ENCODE data around the gene TXNDC5. TPM values are rescaled to one million over a fixed set of nuclear protein-coding genes. Genes with fewer than 3 reads are reported as not detected.

Gene TXNDC5
- polyA plus RNA-seq, 1 experiment: 285 TPM

DNA sequence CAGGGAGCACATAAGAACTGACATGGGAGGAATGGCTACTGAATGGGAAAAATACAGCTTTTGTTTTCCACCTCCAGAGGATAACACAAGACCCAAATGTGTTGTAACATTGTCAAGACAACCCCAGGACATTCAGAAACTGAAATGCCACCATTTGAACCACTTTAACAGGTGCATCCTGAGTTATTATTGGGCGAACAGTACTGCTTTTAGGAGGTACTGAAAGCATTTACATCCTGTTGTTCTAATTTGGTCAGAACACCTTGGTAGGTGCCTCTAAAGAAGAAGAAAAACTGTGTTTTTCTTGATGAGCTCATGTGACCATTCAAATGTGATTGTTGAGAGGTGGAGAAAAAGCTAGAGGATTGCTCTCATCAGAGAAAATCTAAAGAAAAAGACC lies 6.4 kb upstream of the TXNDC5 start:
- H3K27me3 ChIP-seq (ENCODE audit: control insufficient read depth, insufficient read depth, low read length): peaks cover 5% of the 10 kb centered on the region
- ChIA-PET CTCF (interaction anchor here (1.2 to 1.4 kb wide), 2 partner anchors 142 to 194 kb away, joined by 5 read pairs; no protein-coding TSS in a partner anchor), POLR2A (no interaction called here)
- H3K27ac ChIP-seq (ENCODE audit: low read depth, low read length): no peak overlapping the region
- H3K4me3 ChIP-seq (ENCODE audit: low read depth, low read length): no peak overlapping the region
- TF ChIP-seq, protein P1, sequence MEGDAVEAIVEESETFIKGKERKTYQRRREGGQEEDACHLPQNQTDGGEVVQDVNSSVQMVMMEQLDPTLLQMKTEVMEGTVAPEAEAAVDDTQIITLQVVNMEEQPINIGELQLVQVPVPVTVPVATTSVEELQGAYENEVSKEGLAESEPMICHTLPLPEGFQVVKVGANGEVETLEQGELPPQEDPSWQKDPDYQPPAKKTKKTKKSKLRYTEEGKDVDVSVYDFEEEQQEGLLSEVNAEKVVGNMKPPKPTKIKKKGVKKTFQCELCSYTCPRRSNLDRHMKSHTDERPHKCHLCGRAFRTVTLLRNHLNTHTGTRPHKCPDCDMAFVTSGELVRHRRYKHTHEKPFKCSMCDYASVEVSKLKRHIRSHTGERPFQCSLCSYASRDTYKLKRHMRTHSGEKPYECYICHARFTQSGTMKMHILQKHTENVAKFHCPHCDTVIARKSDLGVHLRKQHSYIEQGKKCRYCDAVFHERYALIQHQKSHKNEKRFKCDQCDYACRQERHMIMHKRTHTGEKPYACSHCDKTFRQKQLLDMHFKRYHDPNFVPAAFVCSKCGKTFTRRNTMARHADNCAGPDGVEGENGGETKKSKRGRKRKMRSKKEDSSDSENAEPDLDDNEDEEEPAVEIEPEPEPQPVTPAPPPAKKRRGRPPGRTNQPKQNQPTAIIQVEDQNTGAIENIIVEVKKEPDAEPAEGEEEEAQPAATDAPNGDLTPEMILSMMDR (IDR thresholded peaks at IDR 0.05; ENCODE audit: low read depth, low read length): no peak
- no peak for DNase-seq (ENCODE audit: low read depth, low spot score)
- H3K9me3 ChIP-seq (ENCODE audit: control insufficient read depth, insufficient read depth, low read length): no peaks in the 10 kb centered on the region

DNA sequence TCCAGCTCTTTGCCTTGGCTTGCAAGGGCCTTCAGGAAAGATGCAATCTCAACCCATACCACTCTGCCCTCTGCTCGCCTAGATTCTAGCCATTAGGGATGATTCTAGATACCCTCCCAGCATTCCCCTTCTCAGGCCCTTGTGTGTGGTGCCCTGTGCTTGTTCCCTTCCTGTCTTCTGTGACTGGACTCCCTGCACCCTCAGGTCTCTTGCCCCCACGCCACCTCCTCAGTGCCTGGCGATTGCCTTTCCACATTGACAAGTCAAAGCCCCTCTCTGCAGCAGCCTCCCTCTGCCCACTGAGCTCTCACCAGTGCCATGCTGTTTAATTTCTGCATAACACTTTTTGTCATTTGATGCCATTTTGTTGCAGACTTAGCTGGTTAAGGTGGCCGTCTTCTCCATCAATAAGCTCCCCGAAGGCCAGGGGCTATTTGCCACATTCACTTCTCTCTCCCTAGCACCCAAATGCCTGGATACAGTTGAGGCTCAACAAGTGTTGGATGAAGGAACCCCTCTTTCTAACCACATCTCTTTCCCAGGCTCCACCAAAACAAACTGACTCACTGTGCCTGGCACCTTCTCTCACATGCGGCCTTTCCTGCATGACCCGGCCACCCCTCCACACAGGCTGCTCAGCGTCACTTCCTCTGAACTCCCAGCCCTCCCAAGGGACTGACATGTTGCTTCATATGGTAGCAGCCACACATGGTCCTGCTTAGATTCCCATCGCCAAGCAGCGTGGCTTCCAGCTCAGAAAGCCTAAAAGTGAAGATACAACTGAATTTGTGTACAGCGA lies 4.6 kb upstream of the TXNDC5 start:
- H3K4me3 ChIP-seq (ENCODE audit: low read depth, low read length): no peak overlapping the region
- ChIA-PET CTCF (no interaction called here), POLR2A (no interaction called here)
- no peak overlapping the region for H3K27ac ChIP-seq (ENCODE audit: low read depth, low read length)
- peaks cover 5% of the 10 kb centered on the region for H3K27me3 ChIP-seq (ENCODE audit: control insufficient read depth, insufficient read depth, low read length)
- DNase-seq (ENCODE audit: low read depth, low spot score): no peak
- TF ChIP-seq, protein P1 (IDR thresholded peaks at IDR 0.05; ENCODE audit: low read depth, low read length): no peak
- no peaks in the 10 kb centered on the region for H3K9me3 ChIP-seq (ENCODE audit: control insufficient read depth, insufficient read depth, low read length)

DNA sequence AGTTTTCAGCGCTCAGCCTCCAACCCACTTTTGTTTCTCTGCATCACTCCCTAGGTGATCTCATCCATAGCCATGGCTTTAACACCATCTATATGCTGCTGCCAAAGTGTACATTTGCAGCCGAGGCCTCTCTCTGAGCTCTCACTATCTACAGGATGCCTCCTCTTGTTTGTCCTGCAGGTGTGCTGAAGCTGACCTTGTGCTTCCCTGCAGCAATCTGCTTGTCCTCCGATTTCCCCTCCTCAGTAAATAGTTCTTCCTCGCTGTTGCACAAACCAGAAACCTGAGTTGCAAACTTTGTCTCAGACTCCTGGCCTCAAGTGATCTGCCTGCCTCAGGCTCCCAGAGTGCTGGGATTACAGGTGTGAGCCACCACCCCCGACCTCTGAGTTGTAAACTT lies 3.7 kb upstream of the TXNDC5 start:
- DNase-seq (ENCODE audit: low read depth, low spot score): no peak
- H3K27me3 ChIP-seq (ENCODE audit: control insufficient read depth, insufficient read depth, low read length): peaks cover 3% of the 10 kb centered on the region
- no peak overlapping the region for H3K27ac ChIP-seq (ENCODE audit: low read depth, low read length)
- H3K4me3 ChIP-seq (ENCODE audit: low read depth, low read length): no peak overlapping the region
- TF ChIP-seq, protein P1 (IDR thresholded peaks at IDR 0.05; ENCODE audit: low read depth, low read length): no peak
- CTCF ChIA-PET: interaction anchor here (0.6 kb wide), 1 partner anchor 283 kb away, joined by 4 read pairs; no protein-coding TSS in a partner anchor
- no peaks in the 10 kb centered on the region for H3K9me3 ChIP-seq (ENCODE audit: control insufficient read depth, insufficient read depth, low read length)
- POLR2A ChIA-PET: no interaction called here

DNA sequence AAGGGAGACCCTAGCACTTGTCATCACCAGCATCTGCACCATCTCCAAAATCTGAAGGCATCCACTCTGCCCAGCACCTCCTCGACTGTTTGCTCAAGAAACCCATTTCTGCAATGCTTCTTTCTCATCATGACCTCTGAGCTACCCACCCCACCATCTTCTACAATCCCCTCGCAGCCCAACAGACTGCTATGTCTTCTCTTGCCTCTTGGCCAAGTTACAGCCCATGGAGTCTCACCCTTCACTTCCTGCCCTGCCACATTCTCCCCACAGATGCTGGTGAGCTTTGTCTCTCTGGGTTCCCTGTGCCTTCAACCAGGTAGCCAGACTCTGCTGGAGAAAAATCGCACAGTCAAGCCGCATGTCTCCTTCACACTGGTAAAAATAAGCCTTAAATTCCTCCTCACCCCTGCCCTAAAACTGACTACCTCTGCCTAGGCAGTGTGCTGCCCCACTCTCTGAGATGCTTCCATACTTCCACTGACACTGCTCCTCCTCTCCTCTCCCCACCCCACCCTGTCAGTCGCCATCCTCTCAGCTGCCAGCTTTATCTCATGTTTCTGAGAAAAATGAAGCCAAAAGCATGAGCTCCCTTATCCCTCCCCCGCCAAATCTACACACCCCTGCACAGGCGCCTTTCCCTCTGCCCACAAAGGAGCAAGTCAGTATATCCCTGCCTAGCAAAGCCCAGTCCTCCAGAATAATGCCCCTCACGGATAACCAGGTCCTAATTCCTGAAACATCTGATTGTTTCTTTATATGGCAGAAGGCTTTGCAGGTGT lies 2.3 kb upstream of the TXNDC5 start:
- Histone ChIP-seq H3K27ac (ENCODE audit: low read depth, low read length) (no peak overlapping the region), H3K4me3 (ENCODE audit: low read depth, low read length) (no peak overlapping the region), H3K27me3 (ENCODE audit: control insufficient read depth, insufficient read depth, low read length) (peaks cover 3% of the 10 kb centered on the region), H3K9me3 (ENCODE audit: control insufficient read depth, insufficient read depth, low read length) (no peaks in the 10 kb centered on the region)
- DNase-seq (ENCODE audit: low read depth, low spot score): no peak
- POLR2A ChIA-PET: no interaction called here
- TF ChIP-seq, protein P1 (IDR thresholded peaks at IDR 0.05; ENCODE audit: low read depth, low read length): no peak
- CTCF ChIA-PET: no interaction called here

DNA sequence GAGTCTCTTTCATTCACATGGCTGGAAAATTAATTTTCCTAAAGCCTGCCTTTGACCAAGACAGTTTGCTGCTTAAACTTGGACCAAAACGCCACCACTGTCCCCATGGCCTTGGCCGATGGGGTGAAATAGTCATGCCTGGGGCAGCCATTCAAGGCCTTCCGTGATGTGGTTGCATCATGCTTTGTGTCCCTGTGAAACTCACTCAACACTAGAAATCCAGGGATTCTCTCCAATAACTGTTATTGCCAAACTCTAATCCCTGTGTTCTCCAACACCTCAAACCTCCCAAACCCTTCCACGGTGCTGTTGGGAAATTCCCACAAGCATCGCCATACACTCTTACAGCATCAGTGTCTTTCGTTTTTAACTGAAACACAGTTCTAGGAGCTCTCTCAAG lies 1.4 kb upstream of the TXNDC5 start:
- no peaks in the 10 kb centered on the region for H3K9me3 ChIP-seq (ENCODE audit: control insufficient read depth, insufficient read depth, low read length)
- H3K4me3 ChIP-seq (ENCODE audit: low read depth, low read length): no peak overlapping the region
- peaks cover 3% of the 10 kb centered on the region for H3K27me3 ChIP-seq (ENCODE audit: control insufficient read depth, insufficient read depth, low read length)
- POLR2A ChIA-PET: interaction anchor here (0.6 kb wide), 1 partner anchor 281 kb away, joined by 4 read pairs; no protein-coding TSS in a partner anchor
- no peak overlapping the region for H3K27ac ChIP-seq (ENCODE audit: low read depth, low read length)
- DNase-seq (ENCODE audit: low read depth, low spot score): no peak
- CTCF ChIA-PET: interaction anchor here (1.3 to 1.6 kb wide), 3 partner anchors 94 to 190 kb away, joined by 4 to 9 read pairs (median 9); no protein-coding TSS in a partner anchor
- TF ChIP-seq, protein P1 (IDR thresholded peaks at IDR 0.05; ENCODE audit: low read depth, low read length): no peak

All from AG04450 (cell line).